Stimulated activated CD4-positive, alpha-beta T cell treated with anti-CD3 and anti-CD28 coated beads, Interleukin-1b, Interleukin-23, amount 100 ng/mL, for 24 hours (primary cell): Measurements from ENCODE around the gene RHOF.
"Not testable (repeated sequence)": the region's sequence is repeated elsewhere in the genome, so short reads cannot be mapped to it uniquely, and the experiment has no call there.

Experiments
- DNase-seq, 4 experiments: peaks; one replicate each; pipeline ENCODE4 v3.0.0-alpha.2; 2020; ENCODE audit warnings: low read depth in 4 of 4, low spot score in 1 of 4

RHOF gene

GRCh38 chr12:121793838-121794533, 498 bp upstream of the RHOF start:
- DNase-seq, result peak; percentile 76 to 94 (median 91)

GRCh38 chr12:121792607-121793439, 665 bp downstream of the RHOF start:
- DNase-seq, result no peak

GRCh38 chr12:121791671-121792551, 1.6 kb downstream of the RHOF start:
- no peak for DNase-seq

- DNase-seq, result not testable (repeated sequence)
Observed at GRCh38 chr12:121790785-121791184, 2.7 kb downstream of the RHOF start.

- peak in 3 of 4 experiments; percentile 74 to 91 (median 86) for DNase-seq
Observed at GRCh38 chr12:121789800-121790728, 3.4 kb downstream of the RHOF start.

- DNase-seq, result no peak
Observed at GRCh38 chr12:121789233-121789781, 4.2 kb downstream of the RHOF start.

- DNase-seq, result no peak
Observed at GRCh38 chr12:121788176-121788818, 5.2 kb downstream of the RHOF start.

- DNase-seq, result no peak
Observed at GRCh38 chr12:121787063-121788025, 6.1 kb downstream of the RHOF start.

GRCh38 chr12:121786440-121786825, 7.1 kb downstream of the RHOF start:
- DNase-seq, result no peak

- no peak for DNase-seq
Observed at GRCh38 chr12:121784460-121784859, 9.0 kb downstream of the RHOF start.

- no peak for DNase-seq
Observed at GRCh38 chr12:121783766-121784165, 9.7 kb downstream of the RHOF start.

- DNase-seq, result no peak
Observed at GRCh38 chr12:121781998-121782979, 11.2 kb downstream of the RHOF start.

- no peak for DNase-seq
Observed at GRCh38 chr12:121781484-121781997, 11.9 kb downstream of the RHOF start.

- no peak for DNase-seq
Observed at GRCh38 chr12:121780429-121780828, 13.1 kb downstream of the RHOF start.

- DNase-seq, result no peak
Observed at GRCh38 chr12:121779422-121779895, 14.0 kb downstream of the RHOF start.

- no peak for DNase-seq
Observed at GRCh38 chr12:121778567-121779421, 14.7 kb downstream of the RHOF start.
